Ovary (tissue), 10 donors: ENCODE data around the gene HSPA4L. TPM values are rescaled to one million over a fixed set of nuclear protein-coding genes. Genes with fewer than 3 reads are reported as not detected.

ENCODE experiments used
- DNase-seq, 5 donors: peaks; one replicate each; pipeline ENCODE4 v3.0.0-alpha.2; 2019 to 2020
- H3K27ac ChIP-seq, 2 donors: fragments of 200-600 bp; one replicate each; pipeline versions ENCODE4 v1.5.1 to v1.8.0; 2019 to 2022
- H3K27me3 ChIP-seq: fragments of 200-600 bp; one replicate; pipeline ENCODE4 v1.8.0; 2022
- H3K36me3 ChIP-seq: fragments of 200-600 bp; sonication (generic); one replicate; pipeline ENCODE4 v1.5.1; 2019
- H3K4me1 ChIP-seq: one replicate; pipeline ENCODE4 v1.8.1; 2013; ENCODE audit warnings: mild to moderate bottlenecking, moderate library complexity; ENCODE audit not compliant: insufficient read depth
- H3K4me3 ChIP-seq: fragments of 200-600 bp; sonication (generic); one replicate; pipeline ENCODE4 v1.5.1; 2017
- H3K9me3 ChIP-seq, 2 donors: fragments of 200-600 bp in 1 of 2; sonication (generic) in 1 of 2; one replicate each; pipeline versions ENCODE4 v1.5.1 to v1.8.1; 2013 to 2019; ENCODE audit warnings: mild to moderate bottlenecking in 1 of 2, moderate library complexity in 1 of 2
- CTCF ChIP-seq, 3 donors: fragments of 450-650 bp in 2 of 3; fragments of 200-600 bp in 1 of 3; IDR thresholded peaks; one replicate each; pipeline versions ENCODE4 v1.5.1 to v1.8.0; 2016 to 2022; ENCODE audit warnings: antibody characterized with exemption in 3 of 3, mild to moderate bottlenecking in 1 of 3
- EP300 ChIP-seq: sonication (generic); formaldehyde crosslinking; IDR thresholded peaks from one replicate; pipeline ENCODE4 v1.6.1; 2017; ENCODE audit warnings: antibody characterized with exemption
- POLR2A ChIP-seq: fragments of 450-650 bp; IDR thresholded peaks from one replicate; pipeline ENCODE4 v1.6.1; 2017; ENCODE audit warnings: antibody characterized with exemption, mild to moderate bottlenecking, moderate library complexity
- WGBS, 3 donors: extraction: QIAGEN DNeasy Blood & Tissue Kit in 1 of 3; methylation state at CpG; one replicate each; pipeline versions ENCODE4 v1.1.5 to v1.1.7; 2013 to 2017; 5-methylcytosine and 5-hydroxymethylcytosine counted together
- intact Hi-C, 4 donors: fragments of 100-400 bp; cut with DNase I; formaldehyde crosslinking; loops; one replicate each; pipeline versions ENCODE4 v1.11.0 to v1.15.1; 2022 to 2023
- long read RNA-seq, 3 donors: library from polyadenylated mRNA in 2 of 3; unstranded in 2 of 3; transcript quantifications; one replicate each; pipeline ENCODE4 v2.0.0 and lab custom pipeline, GENCODE V29; 2021 to 2026
- polyA plus RNA-seq, 2 donors: library from polyadenylated mRNA; stranded (reverse); fragments of 200-250 nt in 1 of 2; fragments of 350-450 nt in 1 of 2; fragmentation: Illumina TruSeq in 1 of 2; extraction: RNeasy Lipid Tissue Mini Kit (QIAGEN cat#74804) in 1 of 2; gene quantifications; one replicate each; pipeline ENCODE4 v1.2.3, GENCODE V29; 2013 to 2014
- total RNA-seq, 7 donors: library from RNA; depleted of rRNA in 2 of 7; stranded (reverse); fragments of >200 nt in 2 of 7; fragmentation: NEBNext Ultra II Directional in 3 of 7; extraction: Animal tissue kit (Norgen Biotek cat#: 25700) in 3 of 7; gene quantifications; one replicate each; pipeline versions ENCODE4 v1.1.0 to v1.2.4, GENCODE V29; 2016 to 2023
- donor health status: DM: no; HTN: no; CAD: no; lungs with moderate emphysema.
- donor health status: DM: no; HTN: no; CAD: no.
- donor health status: Bipolar disorder and iron deficiency.
- donor health status: DM: yes; HTN: yes; CAD: no.
- donor health status: DM: no; HTN: no; CAD: no.
- donor health status: DM: yes; HTN: yes; CAD: no.

The HSPA4L gene
- total RNA-seq (10 to 100 TPM in 2 of 7 donors, 1 to 10 TPM in 5; 2.8 to 12.6 (median 7.7) TPM), polyA plus RNA-seq (1 to 10 TPM in 1 of 2 donors, under 1 TPM in 1; 0.63 to 4.2 TPM)
- long read RNA-seq, donor 1, partial matches to known transcripts, result 15 of 15 reads
- long read RNA-seq, donor 1, other reads (novel, unspliced or antisense), result 0 of 15 reads
- long read RNA-seq, donor 2, full-length matches to known transcripts, result 2 of 9 reads
- long read RNA-seq, donor 2, partial matches to known transcripts, result 7 of 9 reads
- long read RNA-seq, donor 2, other reads (novel, unspliced or antisense), result 0 of 9 reads
- long read RNA-seq, donor 3, full-length matches to known transcripts, result 2 of 2 reads
- long read RNA-seq, donor 3, partial matches to known transcripts, result 0 of 2 reads
- long read RNA-seq, donor 3, other reads (novel, unspliced or antisense), result 0 of 2 reads

- H3K27ac ChIP-seq, result peak within 1 kb of the TSS; percentile 48 to 50
- TF ChIP-seq POLR2A (peak; percentile 82), EP300 (no peak), CTCF (IDR thresholded peaks at IDR 0.05) (peak in 2 of 3 donors; percentile 54 to 55)
- no peaks in the 10 kb centered on the region for H3K27me3 ChIP-seq
- peak in 3 of 5 donors; percentile 76 to 85 (median 81) for DNase-seq
- H3K36me3 ChIP-seq, result no peaks in the 10 kb centered on the region
- WGBS, 3 donors, result 0% methylated on average over 63 of the region's 63 CpGs
- no peaks in the 10 kb centered on the region for H3K9me3 ChIP-seq
- intact Hi-C loops, result loop anchor here in 2 of 4 donors (5.0 to 10.0 kb wide), 2 partner anchors 182 to 185 kb away; partner anchors contain the start of genes ABHD18 (in 2 of the 2) and MFSD8 (in 2 of the 2)
- H3K4me3 ChIP-seq, result peak within 1 kb of the TSS; percentile 79
- H3K4me1 ChIP-seq, result no peaks in the 10 kb centered on the region
These were observed at the start of gene HSPA4L for GRCh38 chr4:127782275-127783025. Gene HSPA4L, plus strand, starts transcription at chr4:127782322. Its CDS starts 229 bp downstream, at chr4:127782551.

- DNase-seq, result no peak
- H3K27me3 ChIP-seq, result no peaks in the 10 kb centered on the region
- intact Hi-C loops, result loop anchor here (5.0 kb wide), 2 partner anchors 120 to 125 kb away; no protein-coding TSS in a partner anchor
- H3K9me3 ChIP-seq, result no peaks in the 10 kb centered on the region
- H3K4me3 ChIP-seq, result no peak overlapping the region
- no peaks in the 10 kb centered on the region for H3K36me3 ChIP-seq
- 17 to 26% (median 20%) methylated on average over 8 of the region's 8 CpGs for WGBS, 3 donors
- no peak overlapping the region for H3K27ac ChIP-seq
- H3K4me1 ChIP-seq, result no peaks in the 10 kb centered on the region
- TF ChIP-seq EP300, result no peak
- TF ChIP-seq CTCF (IDR thresholded peaks at IDR 0.05), result peak in 1 of 3 donors; percentile 16
- TF ChIP-seq POLR2A, result no peak
These were observed 49.3 kb upstream of the HSPA4L start for GRCh38 chr4:127732623-127733328.

GRCh38 chr4:127734976-127735375 is 47.1 kb upstream of the HSPA4L start:
- TF ChIP-seq POLR2A, result no peak
- no peak for TF ChIP-seq CTCF (IDR thresholded peaks at IDR 0.05)
- TF ChIP-seq EP300, result no peak
- intact Hi-C loops, result loop anchor here (5.0 kb wide), 2 partner anchors 123 to 128 kb away; no protein-coding TSS in a partner anchor
- 62 to 76% (median 63%) methylated on average over 2 of the region's 2 CpGs for WGBS, 3 donors
- Histone ChIP-seq H3K9me3 (no peaks in the 10 kb centered on the region), H3K4me1 (no peaks in the 10 kb centered on the region), H3K27ac (no peak overlapping the region), H3K4me3 (no peak overlapping the region), H3K36me3 (no peaks in the 10 kb centered on the region), H3K27me3 (no peaks in the 10 kb centered on the region)
- no peak for DNase-seq

GRCh38 chr4:127737295-127737694 is 44.8 kb upstream of the HSPA4L start:
- WGBS, 3 donors, result 8 to 18% (median 11%) methylated on average over 4 of the region's 4 CpGs
- no peak overlapping the region for H3K27ac ChIP-seq
- no peaks in the 10 kb centered on the region for H3K36me3 ChIP-seq
- no peak overlapping the region for H3K4me3 ChIP-seq
- H3K9me3 ChIP-seq, result no peaks in the 10 kb centered on the region
- intact Hi-C loops, result no loop called here
- H3K27me3 ChIP-seq, result no peaks in the 10 kb centered on the region
- no peak for DNase-seq
- H3K4me1 ChIP-seq, result no peaks in the 10 kb centered on the region
- TF ChIP-seq POLR2A, result no peak
- TF ChIP-seq CTCF (IDR thresholded peaks at IDR 0.05), result no peak
- TF ChIP-seq EP300, result no peak
